H1 (cell line): ENCODE measurements around the gene NFIC.

ENCODE experiments used
- ATF3 ChIP-seq: IDR thresholded peaks from 2 replicates; pipeline ENCODE4 v1.6.1; 2011; ENCODE audit warnings: low read depth, mild to moderate bottlenecking, low read length; ENCODE audit not compliant: insufficient read depth
- HDAC6 ChIP-seq: IDR thresholded peaks from one replicate; pipeline ENCODE4 v1.7.1; 2012; ENCODE audit warnings: low read depth, mild to moderate bottlenecking, inconsistent platforms, low read length, moderate library complexity
- POLR2A ChIP-seq, 2 experiments: IDR thresholded peaks; 1 replicate in 1 of 2; 2 replicates in 1 of 2; pipeline ENCODE4 v1.6.1; 2011; ENCODE audit warnings: low read depth in 2 of 2, low read length in 2 of 2, mild to moderate bottlenecking in 2 of 2; ENCODE audit errors: control extremely low read depth in 1 of 2
- POLR2AphosphoS5 ChIP-seq: IDR thresholded peaks from 2 replicates; pipeline ENCODE4 v1.6.1; 2011; ENCODE audit warnings: low read depth, low read length
- YY1 ChIP-seq: IDR thresholded peaks from 2 replicates; pipeline ENCODE4 v1.6.1; 2011; ENCODE audit warnings: low read depth, mild to moderate bottlenecking, low read length
- TF ChIP-seq, protein P1 (sequence below), 3 experiments: IDR thresholded peaks; 1 replicate in 2 of 3; 2 replicates in 1 of 3; pipeline versions ENCODE4 v1.5.1 to v1.6.1; 2011; ENCODE audit warnings: low read length in 3 of 3, mild to moderate bottlenecking in 3 of 3, inconsistent platforms in 2 of 3, low read depth in 1 of 3, moderate library complexity in 1 of 3; ENCODE audit not compliant: insufficient read depth in 1 of 3; ENCODE audit errors: control extremely low read depth in 1 of 3

- TF ChIP-seq YY1 (no peak), HDAC6 (no peak), POLR2AphosphoS5 (no peak), ATF3 (no peak), POLR2A (IDR thresholded peaks at IDR 0.05; ENCODE audit: control extremely low read depth in 1 of 2, low read depth in 2 of 2, low read length in 2 of 2) (no peak)
- TF ChIP-seq, protein P1, sequence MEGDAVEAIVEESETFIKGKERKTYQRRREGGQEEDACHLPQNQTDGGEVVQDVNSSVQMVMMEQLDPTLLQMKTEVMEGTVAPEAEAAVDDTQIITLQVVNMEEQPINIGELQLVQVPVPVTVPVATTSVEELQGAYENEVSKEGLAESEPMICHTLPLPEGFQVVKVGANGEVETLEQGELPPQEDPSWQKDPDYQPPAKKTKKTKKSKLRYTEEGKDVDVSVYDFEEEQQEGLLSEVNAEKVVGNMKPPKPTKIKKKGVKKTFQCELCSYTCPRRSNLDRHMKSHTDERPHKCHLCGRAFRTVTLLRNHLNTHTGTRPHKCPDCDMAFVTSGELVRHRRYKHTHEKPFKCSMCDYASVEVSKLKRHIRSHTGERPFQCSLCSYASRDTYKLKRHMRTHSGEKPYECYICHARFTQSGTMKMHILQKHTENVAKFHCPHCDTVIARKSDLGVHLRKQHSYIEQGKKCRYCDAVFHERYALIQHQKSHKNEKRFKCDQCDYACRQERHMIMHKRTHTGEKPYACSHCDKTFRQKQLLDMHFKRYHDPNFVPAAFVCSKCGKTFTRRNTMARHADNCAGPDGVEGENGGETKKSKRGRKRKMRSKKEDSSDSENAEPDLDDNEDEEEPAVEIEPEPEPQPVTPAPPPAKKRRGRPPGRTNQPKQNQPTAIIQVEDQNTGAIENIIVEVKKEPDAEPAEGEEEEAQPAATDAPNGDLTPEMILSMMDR (IDR thresholded peaks at IDR 0.05; ENCODE audit: control extremely low read depth in 1 of 3, insufficient read depth in 1 of 3, low read depth in 1 of 3, low read length in 3 of 3) = no peak
Observed at GRCh38 chr19:3320354-3320670, 46.1 kb upstream of the NFIC start.
